IMR-90 (cell line): ENCODE measurements around the gene ALDH1A2.

Experiments used
- BHLHE40 ChIP-seq: fragments of 150-350 bp; IDR thresholded peaks from 2 replicates; pipeline ENCODE4 v1.6.1; 2016; ENCODE audit warnings: mild to moderate bottlenecking, low read depth, low read length
- CEBPB ChIP-seq: IDR thresholded peaks from 2 replicates; pipeline ENCODE4 v1.6.1; 2012; ENCODE audit warnings: low read depth, low read length, improper control_type of control experiment
- MAFK ChIP-seq: IDR thresholded peaks from 2 replicates; pipeline ENCODE4 v1.6.1; 2012; ENCODE audit warnings: low read depth, low read length, improper control_type of control experiment
- MAZ ChIP-seq: IDR thresholded peaks from 2 replicates; pipeline ENCODE4 v1.6.1; 2012; ENCODE audit warnings: low read depth, mild to moderate bottlenecking, low read length, improper control_type of control experiment, moderate library complexity, borderline replicate concordance
- MXI1 ChIP-seq: IDR thresholded peaks from 2 replicates; pipeline ENCODE4 v1.6.1; 2012; ENCODE audit warnings: low read depth, mild to moderate bottlenecking, low read length, moderate library complexity, borderline replicate concordance
- NFE2L2 ChIP-seq: fragments of 150-350 bp; IDR thresholded peaks from 2 replicates; pipeline ENCODE4 v1.6.1; 2016; ENCODE audit warnings: low read depth, mild to moderate bottlenecking, low read length
- POLR2A ChIP-seq: IDR thresholded peaks from 2 replicates; pipeline ENCODE4 v1.6.1; 2012; ENCODE audit warnings: mild to moderate bottlenecking, low read depth, low read length
- RAD21 ChIP-seq: IDR thresholded peaks from 2 replicates; pipeline ENCODE4 v1.6.1; 2012; ENCODE audit warnings: low read length, improper control_type of control experiment
- RCOR1 ChIP-seq: IDR thresholded peaks from 2 replicates; pipeline ENCODE4 v1.6.1; 2012; ENCODE audit warnings: mild to moderate bottlenecking, low read length, improper control_type of control experiment; ENCODE audit not compliant: insufficient replicate concordance
- RFX5 ChIP-seq: IDR thresholded peaks from 2 replicates; pipeline ENCODE4 v1.8.0; 2012; ENCODE audit warnings: low read depth, mild to moderate bottlenecking, low read length, moderate library complexity
- SMC3 ChIP-seq: fragments of 150-350 bp; IDR thresholded peaks from 2 replicates; pipeline ENCODE4 v1.6.1; 2016; ENCODE audit warnings: low read depth, mild to moderate bottlenecking, antibody characterized with exemption, low read length, moderate library complexity
- TF ChIP-seq, protein P1 (sequence below): conservative IDR thresholded peaks from 2 replicates; pipeline ENCODE4 v1.5.1; 2012; ENCODE audit warnings: mild to moderate bottlenecking, low read depth, low read length, improper control_type of control experiment
- TF ChIP-seq, protein P2 (sequence below): fragments of 150-350 bp; IDR thresholded peaks from 2 replicates; pipeline ENCODE4 v1.6.1; 2016; ENCODE audit warnings: low read depth, mild to moderate bottlenecking, low read length, moderate library complexity, borderline replicate concordance
- TF ChIP-seq, protein P3 (sequence below): fragments of 150-350 bp; IDR thresholded peaks from 2 replicates; pipeline ENCODE4 v1.6.1; 2017; ENCODE audit warnings: mild to moderate bottlenecking, antibody characterized with exemption, low read length, low read depth

DNA sequence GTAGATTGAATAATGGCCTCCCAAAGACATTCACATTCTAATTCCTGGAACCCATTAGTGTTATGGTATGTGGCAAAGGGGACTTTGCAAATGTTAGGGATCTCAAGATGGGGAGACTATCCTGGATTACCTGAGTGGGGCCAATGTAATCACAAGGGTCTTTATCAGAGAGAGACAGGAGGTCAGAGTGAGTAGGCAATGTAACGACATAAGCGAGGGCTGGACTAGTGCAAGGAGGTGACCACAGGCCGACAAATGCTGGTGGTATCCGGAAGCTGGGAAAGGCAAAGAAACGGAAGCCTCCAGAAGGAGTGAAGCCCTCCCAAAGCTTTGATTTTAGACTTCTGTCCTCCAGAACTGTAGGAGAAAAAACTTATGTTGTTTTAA, 46.2 kb upstream of the ALDH1A2 start:
- TF ChIP-seq, protein P1, sequence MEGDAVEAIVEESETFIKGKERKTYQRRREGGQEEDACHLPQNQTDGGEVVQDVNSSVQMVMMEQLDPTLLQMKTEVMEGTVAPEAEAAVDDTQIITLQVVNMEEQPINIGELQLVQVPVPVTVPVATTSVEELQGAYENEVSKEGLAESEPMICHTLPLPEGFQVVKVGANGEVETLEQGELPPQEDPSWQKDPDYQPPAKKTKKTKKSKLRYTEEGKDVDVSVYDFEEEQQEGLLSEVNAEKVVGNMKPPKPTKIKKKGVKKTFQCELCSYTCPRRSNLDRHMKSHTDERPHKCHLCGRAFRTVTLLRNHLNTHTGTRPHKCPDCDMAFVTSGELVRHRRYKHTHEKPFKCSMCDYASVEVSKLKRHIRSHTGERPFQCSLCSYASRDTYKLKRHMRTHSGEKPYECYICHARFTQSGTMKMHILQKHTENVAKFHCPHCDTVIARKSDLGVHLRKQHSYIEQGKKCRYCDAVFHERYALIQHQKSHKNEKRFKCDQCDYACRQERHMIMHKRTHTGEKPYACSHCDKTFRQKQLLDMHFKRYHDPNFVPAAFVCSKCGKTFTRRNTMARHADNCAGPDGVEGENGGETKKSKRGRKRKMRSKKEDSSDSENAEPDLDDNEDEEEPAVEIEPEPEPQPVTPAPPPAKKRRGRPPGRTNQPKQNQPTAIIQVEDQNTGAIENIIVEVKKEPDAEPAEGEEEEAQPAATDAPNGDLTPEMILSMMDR = no peak
- TF ChIP-seq RAD21 (no peak), BHLHE40 (no peak), MXI1 (no peak), POLR2A (no peak), NFE2L2 (no peak), CEBPB (no peak), RCOR1 (no peak), RFX5 (no peak), SMC3 (no peak), MAZ (no peak), MAFK (no peak)
- TF ChIP-seq, protein P2, sequence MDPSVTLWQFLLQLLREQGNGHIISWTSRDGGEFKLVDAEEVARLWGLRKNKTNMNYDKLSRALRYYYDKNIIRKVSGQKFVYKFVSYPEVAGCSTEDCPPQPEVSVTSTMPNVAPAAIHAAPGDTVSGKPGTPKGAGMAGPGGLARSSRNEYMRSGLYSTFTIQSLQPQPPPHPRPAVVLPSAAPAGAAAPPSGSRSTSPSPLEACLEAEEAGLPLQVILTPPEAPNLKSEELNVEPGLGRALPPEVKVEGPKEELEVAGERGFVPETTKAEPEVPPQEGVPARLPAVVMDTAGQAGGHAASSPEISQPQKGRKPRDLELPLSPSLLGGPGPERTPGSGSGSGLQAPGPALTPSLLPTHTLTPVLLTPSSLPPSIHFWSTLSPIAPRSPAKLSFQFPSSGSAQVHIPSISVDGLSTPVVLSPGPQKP = no peak
- TF ChIP-seq, protein P3, sequence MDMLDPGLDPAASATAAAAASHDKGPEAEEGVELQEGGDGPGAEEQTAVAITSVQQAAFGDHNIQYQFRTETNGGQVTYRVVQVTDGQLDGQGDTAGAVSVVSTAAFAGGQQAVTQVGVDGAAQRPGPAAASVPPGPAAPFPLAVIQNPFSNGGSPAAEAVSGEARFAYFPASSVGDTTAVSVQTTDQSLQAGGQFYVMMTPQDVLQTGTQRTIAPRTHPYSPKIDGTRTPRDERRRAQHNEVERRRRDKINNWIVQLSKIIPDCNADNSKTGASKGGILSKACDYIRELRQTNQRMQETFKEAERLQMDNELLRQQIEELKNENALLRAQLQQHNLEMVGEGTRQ = no peak
